Ovary (tissue), 9 donors: ENCODE results near the gene ATP5F1C. TPM values are rescaled to one million over a fixed set of nuclear protein-coding genes. Genes with fewer than 3 reads are reported as not detected.

ENCODE experiments used
- DNase-seq, 5 donors: peaks; one replicate each; pipeline ENCODE4 v3.0.0-alpha.2; 2019 to 2020
- H3K27ac ChIP-seq, 2 donors: fragments of 200-600 bp; one replicate each; pipeline versions ENCODE4 v1.5.1 to v1.8.0; 2019 to 2022
- H3K27me3 ChIP-seq: fragments of 200-600 bp; one replicate; pipeline ENCODE4 v1.8.0; 2022
- H3K36me3 ChIP-seq: fragments of 200-600 bp; sonication (generic); one replicate; pipeline ENCODE4 v1.5.1; 2019
- H3K4me1 ChIP-seq: one replicate; pipeline ENCODE4 v1.8.1; 2013; ENCODE audit warnings: mild to moderate bottlenecking, moderate library complexity; ENCODE audit not compliant: insufficient read depth
- H3K4me3 ChIP-seq: fragments of 200-600 bp; sonication (generic); one replicate; pipeline ENCODE4 v1.5.1; 2017
- H3K9me3 ChIP-seq, 2 donors: fragments of 200-600 bp in 1 of 2; sonication (generic) in 1 of 2; one replicate each; pipeline versions ENCODE4 v1.5.1 to v1.8.1; 2013 to 2019; ENCODE audit warnings: mild to moderate bottlenecking in 1 of 2, moderate library complexity in 1 of 2
- CTCF ChIP-seq, 3 donors: fragments of 450-650 bp in 2 of 3; fragments of 200-600 bp in 1 of 3; IDR thresholded peaks; one replicate each; pipeline versions ENCODE4 v1.5.1 to v1.8.0; 2016 to 2022; ENCODE audit warnings: antibody characterized with exemption in 3 of 3, mild to moderate bottlenecking in 1 of 3
- EP300 ChIP-seq: sonication (generic); formaldehyde crosslinking; IDR thresholded peaks from one replicate; pipeline ENCODE4 v1.6.1; 2017; ENCODE audit warnings: antibody characterized with exemption
- POLR2A ChIP-seq: fragments of 450-650 bp; IDR thresholded peaks from one replicate; pipeline ENCODE4 v1.6.1; 2017; ENCODE audit warnings: antibody characterized with exemption, mild to moderate bottlenecking, moderate library complexity
- WGBS, 3 donors: extraction: QIAGEN DNeasy Blood & Tissue Kit in 1 of 3; methylation state at CpG; one replicate each; pipeline versions ENCODE4 v1.1.5 to v1.1.7; 2013 to 2017; 5-methylcytosine and 5-hydroxymethylcytosine counted together
- intact Hi-C, 4 donors: fragments of 100-400 bp; cut with DNase I; formaldehyde crosslinking; loops; one replicate each; pipeline versions ENCODE4 v1.11.0 to v1.15.1; 2022 to 2023
- polyA plus RNA-seq, 2 donors: library from polyadenylated mRNA; stranded (reverse); fragments of 200-250 nt in 1 of 2; fragments of 350-450 nt in 1 of 2; fragmentation: Illumina TruSeq in 1 of 2; extraction: RNeasy Lipid Tissue Mini Kit (QIAGEN cat#74804) in 1 of 2; gene quantifications; one replicate each; pipeline ENCODE4 v1.2.3, GENCODE V29; 2013 to 2014
- total RNA-seq, 7 donors: library from RNA; depleted of rRNA in 2 of 7; stranded (reverse); fragments of >200 nt in 2 of 7; fragmentation: NEBNext Ultra II Directional in 3 of 7; extraction: Animal tissue kit (Norgen Biotek cat#: 25700) in 3 of 7; gene quantifications; one replicate each; pipeline versions ENCODE4 v1.1.0 to v1.2.4, GENCODE V29; 2016 to 2023
- donor health status: DM: no; HTN: no; CAD: no; lungs with moderate emphysema.
- donor health status: DM: no; HTN: no; CAD: no.
- donor health status: Bipolar disorder and iron deficiency.
- donor health status: DM: yes; HTN: yes; CAD: no.
- donor health status: DM: no; HTN: no; CAD: no.
- donor health status: DM: yes; HTN: yes; CAD: no.

The ATP5F1C gene
- total and polyA plus RNA-seq, 9 donors: 154 to 324 (median 191) TPM

GRCh38 chr10:7829289-7829834, 41.4 kb downstream of the ATP5F1C start:
- H3K9me3 ChIP-seq: no peaks in the 10 kb centered on the region
- DNase-seq: no peak
- no peak for TF ChIP-seq EP300
- no peaks in the 10 kb centered on the region for H3K36me3 ChIP-seq
- peaks cover 1% of the 10 kb centered on the region for H3K4me1 ChIP-seq
- no peak overlapping the region for H3K4me3 ChIP-seq
- H3K27ac ChIP-seq: no peak overlapping the region
- WGBS, 3 donors: 90 to 96% (median 96%) methylated on average over 10 of the region's 10 CpGs
- intact Hi-C loops: no loop called here
- no peaks in the 10 kb centered on the region for H3K27me3 ChIP-seq

GRCh38 chr10:7832060-7832459, 44.1 kb downstream of the ATP5F1C start:
- intact Hi-C loops: no loop called here
- peaks cover 1% of the 10 kb centered on the region for H3K4me1 ChIP-seq
- H3K27ac ChIP-seq: no peak overlapping the region
- WGBS, 3 donors: 66 to 71% (median 68%) methylated on average over 1 of the region's 1 CpG
- H3K27me3 ChIP-seq: no peaks in the 10 kb centered on the region
- no peak for TF ChIP-seq POLR2A
- no peak for TF ChIP-seq EP300
- TF ChIP-seq CTCF (IDR thresholded peaks at IDR 0.05): no peak
- H3K36me3 ChIP-seq: no peaks in the 10 kb centered on the region
- no peaks in the 10 kb centered on the region for H3K9me3 ChIP-seq
- no peak overlapping the region for H3K4me3 ChIP-seq
- no peak for DNase-seq

DNA sequence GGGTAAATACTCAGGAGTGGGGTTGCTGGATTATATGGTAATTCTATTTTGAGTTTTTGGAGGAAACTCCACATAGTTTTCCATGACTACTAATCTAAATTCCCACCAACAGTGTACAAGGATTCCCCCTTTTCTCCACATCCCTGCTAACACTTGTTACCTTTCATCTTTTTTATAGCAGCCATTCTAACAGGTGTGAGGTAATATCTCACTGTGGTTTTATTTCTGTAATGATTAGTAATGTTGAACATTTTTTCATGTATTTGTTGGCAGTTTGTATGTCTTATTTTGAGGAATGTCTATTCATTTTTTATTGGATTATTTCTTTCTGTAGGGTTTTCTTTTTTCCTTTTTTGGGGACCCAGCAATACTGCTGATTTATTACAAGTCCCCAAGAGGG, 45.2 kb downstream of the ATP5F1C start:
- intact Hi-C loops: no loop called here
- no peak overlapping the region for H3K27ac ChIP-seq
- no peaks in the 10 kb centered on the region for H3K36me3 ChIP-seq
- H3K9me3 ChIP-seq: no peaks in the 10 kb centered on the region
- DNase-seq: no peak
- TF ChIP-seq CTCF (IDR thresholded peaks at IDR 0.05) (no peak), POLR2A (no peak), EP300 (no peak)
- H3K4me1 ChIP-seq: peaks cover 1% of the 10 kb centered on the region
- H3K27me3 ChIP-seq: no peaks in the 10 kb centered on the region
- no peak overlapping the region for H3K4me3 ChIP-seq

DNA sequence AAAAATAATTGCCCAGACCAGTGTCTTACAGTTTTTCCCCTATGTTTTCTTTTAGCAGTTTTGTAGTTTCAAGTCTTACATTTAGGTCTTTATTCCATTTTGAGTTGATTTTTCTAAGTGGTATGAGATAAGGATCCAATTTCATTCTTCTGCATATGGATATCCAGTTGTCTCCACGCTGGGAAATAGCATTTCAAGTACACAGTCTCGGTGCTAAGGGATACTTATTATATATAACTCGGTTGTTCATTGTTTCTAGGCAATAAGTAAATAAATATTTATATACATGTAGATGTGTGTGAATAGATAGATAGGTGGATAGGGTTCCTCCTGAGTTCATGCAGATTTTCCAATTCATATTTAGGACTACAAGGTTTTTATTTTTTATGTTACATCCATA, 46.3 kb downstream of the ATP5F1C start:
- TF ChIP-seq POLR2A (no peak), CTCF (IDR thresholded peaks at IDR 0.05) (no peak), EP300 (no peak)
- DNase-seq: no peak
- Histone ChIP-seq H3K4me3 (no peak overlapping the region), H3K4me1 (peaks cover 1% of the 10 kb centered on the region), H3K36me3 (no peaks in the 10 kb centered on the region), H3K9me3 (no peaks in the 10 kb centered on the region), H3K27ac (no peak overlapping the region), H3K27me3 (no peaks in the 10 kb centered on the region)
- intact Hi-C loops: no loop called here
- 89 to 95% (median 94%) methylated on average over 3 of the region's 3 CpGs for WGBS, 3 donors

- WGBS, 3 donors: 79 to 85% (median 84%) methylated on average over 2 of the region's 2 CpGs
- no peaks in the 10 kb centered on the region for H3K4me1 ChIP-seq
- no peak overlapping the region for H3K27ac ChIP-seq
- H3K27me3 ChIP-seq: no peaks in the 10 kb centered on the region
- no peak overlapping the region for H3K4me3 ChIP-seq
- intact Hi-C loops: no loop called here
- no peaks in the 10 kb centered on the region for H3K36me3 ChIP-seq
- TF ChIP-seq POLR2A: no peak
- TF ChIP-seq CTCF (IDR thresholded peaks at IDR 0.05): no peak
- TF ChIP-seq EP300: no peak
- no peaks in the 10 kb centered on the region for H3K9me3 ChIP-seq
- no peak for DNase-seq
These were observed 48.6 kb downstream of the ATP5F1C start for GRCh38 chr10:7836571-7836970.
